HepG2 (cell line): ENCODE measurements around the gene EHD1. TPM values are rescaled to one million over a fixed set of nuclear protein-coding genes. Genes with fewer than 3 reads are reported as not detected.

Experiments used
- ATAC-seq: fragments of 200-7000 bp; cut with Tn5 transposase; 3 replicates; pipeline ENCODE4 v1.9.1; 2020; ENCODE audit warnings: mild to moderate bottlenecking, moderate library complexity
- BruUV-seq: library from RNA; stranded (reverse); fragments of 400-500 nt; replicated peaks from 2 replicates; lab custom pipeline; 2021; lab: Mats Ljungman, UMichigan
- CTCF ChIA-PET: fragments of 300-600 bp; formaldehyde crosslinking; extraction: SDS; loops from one replicate; lab custom pipeline; 2021; ENCODE audit warnings: low total read pairs, inconsistent platforms, low intra/inter-chr PET ratio; lab: Yijun Ruan, JAX
- POLR2A ChIA-PET: fragments of 350-600 bp; sonication (Branson Sonifier 250); formaldehyde crosslinking; loops from one replicate; lab custom pipeline; 2020; ENCODE audit warnings: antibody characterized with exemption, inconsistent platforms; lab: Yijun Ruan, JAX
- DNase-seq: peaks from one replicate; pipeline ENCODE4 v3.0.0-alpha.2; 2015; ENCODE audit warnings: low spot score
- FAIRE-seq: peaks from 3 replicates; lab custom pipeline; 2011; peaks lifted over from hg19 to GRCh38; lab: Jason Lieb, UNC
- H2AFZ ChIP-seq: one replicate; pipeline ENCODE4 v1.6.1; 2011; ENCODE audit warnings: low read length, inconsistent platforms
- H3K27ac ChIP-seq: fragments of 300-600 bp; 3 replicates; pipeline ENCODE4 v1.8.0; 2011; ENCODE audit warnings: mixed run types, mild to moderate bottlenecking, mixed read lengths, low read length, inconsistent platforms; ENCODE audit not compliant: insufficient read depth; ENCODE audit errors: extremely low read length
- H3K27me3 ChIP-seq, 2 experiments: fragments of 200-600 bp in 1 of 2; 2 replicates in 1 of 2; 3 replicates in 1 of 2; pipeline versions ENCODE4 v1.6.0 to v1.8.0; 2011; ENCODE audit warnings: low read length in 2 of 2, mild to moderate bottlenecking in 2 of 2, moderate library complexity in 2 of 2, inconsistent platforms in 1 of 2; ENCODE audit not compliant: insufficient read depth in 2 of 2, control insufficient read depth in 1 of 2
- H3K36me3 ChIP-seq, 2 experiments: fragments of 200-600 bp in 1 of 2; replicated peaks in 1 of 2; 2 replicates in 1 of 2; 3 replicates in 1 of 2; pipeline versions ENCODE4 v1.5.1 to v1.8.0; 2011; ENCODE audit warnings: low read length in 2 of 2, inconsistent platforms in 1 of 2; ENCODE audit not compliant: insufficient read depth in 2 of 2, control insufficient read depth in 1 of 2
- H3K4me1 ChIP-seq: 2 replicates; pipeline ENCODE4 v1.5.1; 2012; ENCODE audit warnings: low read length, inconsistent platforms; ENCODE audit not compliant: insufficient read depth
- H3K4me2 ChIP-seq: 2 replicates; pipeline ENCODE4 v1.6.0; 2011; ENCODE audit warnings: low read depth, low read length, inconsistent platforms
- H3K4me3 ChIP-seq, 3 experiments: fragments of 200-600 bp in 1 of 3; sonication (generic), shearing (Covaris generic) in 1 of 3; replicated peaks in 1 of 3; 2 replicates each; pipeline ENCODE4 v1.5.1; 2011 to 2016; ENCODE audit warnings: low read length in 3 of 3, inconsistent platforms in 2 of 3, low read depth in 2 of 3, mild to moderate bottlenecking in 2 of 3, control low read depth in 1 of 3, mixed read lengths in 1 of 3; ENCODE audit not compliant: insufficient read depth in 1 of 3
- H3K79me2 ChIP-seq: one replicate; pipeline ENCODE4 v1.6.1; 2011; ENCODE audit warnings: low read length, inconsistent platforms; ENCODE audit not compliant: insufficient read depth
- H3K9ac ChIP-seq: 2 replicates; pipeline ENCODE4 v1.6.0; 2011; ENCODE audit warnings: mild to moderate bottlenecking, low read depth, low read length, inconsistent platforms; ENCODE audit not compliant: insufficient read depth
- H3K9me3 ChIP-seq: 2 replicates; pipeline ENCODE4 v1.5.1; 2012; ENCODE audit warnings: mild to moderate bottlenecking, low read length
- H4K20me1 ChIP-seq: 2 replicates; pipeline ENCODE4 v1.6.0; 2011; ENCODE audit warnings: inconsistent platforms, mild to moderate bottlenecking, low read length, moderate library complexity; ENCODE audit not compliant: insufficient read depth
- E2F5 ChIP-seq: sonication (generic); formaldehyde crosslinking; conservative IDR thresholded peaks from 2 replicates; pipeline ENCODE4 v1.4.0; 2020; ENCODE audit warnings: missing genetic modification reagents
- ELK4 ChIP-seq: sonication (generic); formaldehyde crosslinking; IDR thresholded peaks from 2 replicates; pipeline ENCODE4 v1.9.0; 2021; ENCODE audit warnings: missing genetic modification reagents, borderline replicate concordance
- GTF3A ChIP-seq: sonication (generic); formaldehyde crosslinking; conservative IDR thresholded peaks from 2 replicates; pipeline ENCODE4 v1.4.0; 2020; ENCODE audit warnings: mild to moderate bottlenecking, missing genetic modification reagents
- MED8 ChIP-seq: sonication (generic); formaldehyde crosslinking; IDR thresholded peaks from 2 replicates; pipeline ENCODE4 v1.8.1; 2023; ENCODE audit warnings: mild to moderate bottlenecking, missing genetic modification reagents; ENCODE audit not compliant: insufficient replicate concordance
- SKIL ChIP-seq: sonication (generic); formaldehyde crosslinking; IDR thresholded peaks from 2 replicates; pipeline ENCODE4 v1.8.0; 2022; ENCODE audit warnings: missing genetic modification reagents, mild to moderate bottlenecking, moderate library complexity, borderline replicate concordance
- STAG1 ChIP-seq: sonication (generic); formaldehyde crosslinking; IDR thresholded peaks from 2 replicates; pipeline ENCODE4 v1.4.0; 2020; ENCODE audit warnings: missing genetic modification reagents
- YEATS4 ChIP-seq: sonication (generic); formaldehyde crosslinking; IDR thresholded peaks from 2 replicates; pipeline ENCODE4 v1.4.0; 2020; ENCODE audit warnings: missing genetic modification reagents, borderline replicate concordance
- ZBTB49 ChIP-seq: sonication (generic); formaldehyde crosslinking; IDR thresholded peaks from 2 replicates; pipeline ENCODE4 v1.4.0; 2020; ENCODE audit warnings: missing genetic modification reagents, borderline replicate concordance
- ZNF3 ChIP-seq: IDR thresholded peaks from 2 replicates; pipeline ENCODE4 v1.7.0; 2017; ENCODE audit warnings: inconsistent platforms
- ZNF451 ChIP-seq: sonication (generic); formaldehyde crosslinking; IDR thresholded peaks from 2 replicates; pipeline ENCODE4 v1.5.0; 2020; ENCODE audit warnings: mild to moderate bottlenecking, missing genetic modification reagents
- ZNF558 ChIP-seq: sonication (generic); formaldehyde crosslinking; IDR thresholded peaks from 2 replicates; pipeline ENCODE4 v1.9.0; 2022; ENCODE audit warnings: mild to moderate bottlenecking, missing genetic modification reagents, borderline replicate concordance
- ZNF614 ChIP-seq: IDR thresholded peaks from 2 replicates; pipeline ENCODE4 v1.6.1; 2018; ENCODE audit warnings: missing biosample characterization, missing genetic modification reagents, inconsistent platforms, borderline replicate concordance
- ZNF710 ChIP-seq: sonication (generic); formaldehyde crosslinking; IDR thresholded peaks from 2 replicates; pipeline ENCODE4 v1.5.0; 2020; ENCODE audit warnings: mild to moderate bottlenecking, missing genetic modification reagents, borderline replicate concordance
- ZNF883 ChIP-seq: sonication (generic); formaldehyde crosslinking; IDR thresholded peaks from 2 replicates; pipeline ENCODE4 v1.5.1; 2020; ENCODE audit warnings: mild to moderate bottlenecking, missing genetic modification reagents; ENCODE audit errors: not compliant biosample characterization
- WGBS: methylation state at CpG from one replicate; pipeline ENCODE4 v1.1.6; 2017; ENCODE audit warnings: low lambda C conversion rate; 5-methylcytosine and 5-hydroxymethylcytosine counted together
- in situ Hi-C: cut with HindIII; loops from 2 replicates; pipeline ENCODE4 v1.10.0; 2017; ENCODE audit warnings: low pct_unique_long_range_greater_than_20kb; ENCODE audit not compliant: extremely low pct_ligation_motif_present
- intact Hi-C: fragments of 100-400 bp; cut with micrococcal nuclease; formaldehyde crosslinking; loops from one replicate; pipeline ENCODE4 v1.10.0; 2022; ENCODE audit not compliant: unreplicated experiment
- polyA plus RNA-seq, 8 experiments: library from polyadenylated mRNA; depleted of rRNA in 3 of 8; stranded (reverse) in 7 of 8; unstranded in 1 of 8; fragments of >200 nt; fragmentation: Illumina TruSeq in 4 of 8; extraction: Trizol in 4 of 8; gene quantifications; 2 replicates each; pipeline versions ENCODE4 v1.2.1 to v1.2.3, GENCODE V29; 2011 to 2016; ENCODE audit warnings: low read depth in 4 of 8, missing spikeins in 1 of 8, mixed read lengths in 1 of 8; ENCODE audit not compliant: insufficient read depth in 1 of 8
- total RNA-seq, 5 experiments: library from RNA; depleted of rRNA; stranded (reverse); fragments of >200 nt; fragmentation: Illumina TruSeq; extraction: Trizol; gene quantifications; 2 replicates each; pipeline ENCODE4 v1.2.3, GENCODE V29; 2016; ENCODE audit warnings: low read depth in 1 of 5

Gene EHD1
- total and polyA plus RNA-seq, 2 of the 13 experiments (the other 11 are each of a cell fraction or from before 2014, with no cell fraction given): 23.6 to 26.6 TPM

- no peak for TF ChIP-seq ZNF883 (CRISPR knock-in tag)
- TF ChIP-seq YEATS4: no peak
- no peak for TF ChIP-seq ZNF558 (CRISPR knock-in tag)
- no peak for TF ChIP-seq ZNF710 (CRISPR knock-in tag)
- no peak for TF ChIP-seq SKIL (CRISPR knock-in tag)
- no peak for TF ChIP-seq E2F5 (CRISPR knock-in tag)
- TF ChIP-seq ZNF451 (CRISPR knock-in tag): no peak
Measured at GRCh38 chr11:64921384-64921783, 43.0 kb upstream of the EHD1 start (continued).

- ATAC-seq: no peak
- no peaks in the 10 kb centered on the region for H3K9me3 ChIP-seq
- no peak for DNase-seq
- peaks cover 5% of the 10 kb centered on the region; the same call in 1 of the 2 replicates for H4K20me1 ChIP-seq
- no peak overlapping the region; the same call in 1 of the 2 replicates for H3K4me2 ChIP-seq
- no peak overlapping the region for H2AFZ ChIP-seq
- in situ Hi-C loops (no loop called here), intact Hi-C loops (no loop called here)
- no peak overlapping the region for H3K4me3 ChIP-seq
- H3K27me3 ChIP-seq: no peaks in the 10 kb centered on the region; a peak in 1 of 5 replicates
- H3K36me3 ChIP-seq: no peaks in the 10 kb centered on the region
- H3K9ac ChIP-seq: no peak overlapping the region
- H3K4me1 ChIP-seq: peaks cover 55% of the 10 kb centered on the region
- POLR2A ChIA-PET: interaction anchor here (1.0 to 1.4 kb wide), 2 partner anchors 14 to 94 kb away, joined by 3 read pairs; partner anchors contain the start of gene ARL2
- H3K27ac ChIP-seq: no peak overlapping the region
- no TSS peak for BruUV-seq
- CTCF ChIA-PET: no interaction called here
- 75% methylated on average over 2 of the region's 2 CpGs for WGBS
- peaks cover 15% of the 10 kb centered on the region for H3K79me2 ChIP-seq
- FAIRE-seq: no peak
- TF ChIP-seq GTF3A (CRISPR knock-in tag): no peak
- TF ChIP-seq STAG1 (CRISPR knock-in tag): no peak
- no peak for TF ChIP-seq ZBTB49 (CRISPR knock-in tag)
- TF ChIP-seq ZNF3: no peak
- no peak for TF ChIP-seq ZNF614 (CRISPR knock-in tag)
- no peak for TF ChIP-seq MED8
- no peak for TF ChIP-seq ELK4 (CRISPR knock-in tag)
Measured at GRCh38 chr11:64920124-64920523, 41.7 kb upstream of the EHD1 start.
